Adrenal gland (tissue), 12 donors: ENCODE results near the gene TBX1. TPM values are rescaled to one million over a fixed set of nuclear protein-coding genes. Genes with fewer than 3 reads are reported as not detected.

Experiments
- DNase-seq, 7 donors: peaks; one replicate each; pipeline ENCODE4 v3.0.0-alpha.2; 2019 to 2020
- H3K27ac ChIP-seq, 5 donors: fragments of 200-600 bp; sonication (generic) in 4 of 5; 1 replicate in 3 of 5; 2 replicates in 2 of 5; pipeline versions ENCODE4 v1.5.1 to v1.8.0; 2016 to 2020; ENCODE audit warnings: mild to moderate bottlenecking in 1 of 5
- H3K27me3 ChIP-seq: fragments of 200-600 bp; 2 replicates; pipeline ENCODE4 v1.8.0; 2021
- H3K36me3 ChIP-seq, 2 donors: fragments of 200-600 bp; replicated peaks in 1 of 2; 1 replicate in 1 of 2; 2 replicates in 1 of 2; pipeline versions ENCODE4 v1.5.1 to v1.8.0; 2018 to 2022
- H3K4me1 ChIP-seq, 2 donors: fragments of 200-600 bp; replicated peaks in 1 of 2; 1 replicate in 1 of 2; 2 replicates in 1 of 2; pipeline versions ENCODE4 v1.5.1 to v1.8.0; 2018 to 2021
- H3K4me3 ChIP-seq, 4 donors: fragments of 200-600 bp; sonication (generic) in 3 of 4; one replicate each; pipeline ENCODE4 v1.5.1; 2016 to 2018
- H3K9me3 ChIP-seq, 3 donors: fragments of 200-600 bp; sonication (generic) in 1 of 3; replicated peaks in 1 of 3; 1 replicate in 2 of 3; 2 replicates in 1 of 3; pipeline versions ENCODE4 v1.5.1 to v1.8.0; 2016 to 2021
- POLR2A ChIP-seq, 2 donors: fragments of 450-650 bp; IDR thresholded peaks; one replicate each; pipeline ENCODE4 v1.6.1; 2017; ENCODE audit warnings: antibody characterized with exemption in 2 of 2, mild to moderate bottlenecking in 2 of 2, moderate library complexity in 1 of 2
- WGBS, 4 donors: extraction: QIAGEN DNeasy Blood & Tissue Kit in 2 of 4; methylation state at CpG; one replicate each; pipeline versions ENCODE4 v1.1.5 to v1.1.7; 2013 to 2017; 5-methylcytosine and 5-hydroxymethylcytosine counted together
- intact Hi-C, 2 donors: fragments of 100-400 bp; cut with DNase I; formaldehyde crosslinking; loops; one replicate each; pipeline versions ENCODE4 v1.14.1 to v1.15.0; 2022 to 2023
- polyA plus RNA-seq, 3 donors: library from polyadenylated mRNA; stranded (reverse); fragments of 200-250 nt in 2 of 3; fragments of 350-450 nt in 1 of 3; fragmentation: Illumina TruSeq in 1 of 3; extraction: RNeasy Lipid Tissue Mini Kit (QIAGEN cat#74804) in 1 of 3; gene quantifications; one replicate each; pipeline ENCODE4 v1.2.3, GENCODE V29; 2013 to 2014
- total RNA-seq, 9 donors: library from RNA; depleted of rRNA in 4 of 9; stranded (reverse); fragments of >200 nt in 4 of 9; fragments of 120-200 nt in 1 of 9; fragmentation: NEBNext Ultra II Directional in 1 of 9; extraction: Animal tissue kit (Norgen Biotek cat#: 25700) in 1 of 9; gene quantifications; one replicate each; pipeline versions ENCODE4 v1.1.0 to v1.2.4, GENCODE V29; 2013 to 2023
- TF ChIP-seq, protein P1 (sequence below), 6 experiments: fragments of 450-650 bp in 4 of 6; fragments of 200-600 bp in 2 of 6; sonication (generic) in 1 of 6; IDR thresholded peaks; 1 replicate in 5 of 6; 2 replicates in 1 of 6; pipeline versions ENCODE4 v1.5.1 to v1.8.0; 2016 to 2021; ENCODE audit warnings: antibody characterized with exemption in 6 of 6, mild to moderate bottlenecking in 2 of 6, moderate library complexity in 1 of 6
- donor health status: healthy with polysubstance abuse.
- donor health status: Bipolar disorder and iron deficiency.
- donor health status: DM: yes; HTN: yes; CAD: no.
- donor health status: DM: no; HTN: no; CAD: no.
- donor health status: DM: no; HTN: no; CAD: no.
- donor health status: DM: yes; HTN: yes; CAD: no.

Gene TBX1
- total and polyA plus RNA-seq, 12 donors: 0.11 to 10.1 (median 1.1) TPM; not detected in 3

DNA sequence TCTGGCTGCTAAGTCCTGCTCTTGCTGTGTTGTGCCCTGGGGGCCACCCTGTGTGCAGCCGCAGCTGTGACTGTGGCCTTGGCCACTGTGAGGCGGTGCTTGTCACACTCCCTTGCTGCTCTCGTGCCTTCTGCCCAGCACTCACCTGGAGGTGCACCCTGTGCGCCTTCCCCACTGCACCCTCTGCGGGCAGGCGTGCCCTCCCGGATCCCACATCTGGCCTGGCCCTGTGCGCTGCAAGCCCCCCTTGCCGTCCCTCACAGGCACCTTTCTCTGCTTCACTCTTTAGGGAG is 27.2 kb downstream of the TBX1 start:
- H3K4me1 ChIP-seq: no peaks in the 10 kb centered on the region
- H3K27ac ChIP-seq: no peak overlapping the region
- intact Hi-C loops: no loop called here
- H3K9me3 ChIP-seq: no peaks in the 10 kb centered on the region
- DNase-seq: no peak
- TF ChIP-seq, protein P1, sequence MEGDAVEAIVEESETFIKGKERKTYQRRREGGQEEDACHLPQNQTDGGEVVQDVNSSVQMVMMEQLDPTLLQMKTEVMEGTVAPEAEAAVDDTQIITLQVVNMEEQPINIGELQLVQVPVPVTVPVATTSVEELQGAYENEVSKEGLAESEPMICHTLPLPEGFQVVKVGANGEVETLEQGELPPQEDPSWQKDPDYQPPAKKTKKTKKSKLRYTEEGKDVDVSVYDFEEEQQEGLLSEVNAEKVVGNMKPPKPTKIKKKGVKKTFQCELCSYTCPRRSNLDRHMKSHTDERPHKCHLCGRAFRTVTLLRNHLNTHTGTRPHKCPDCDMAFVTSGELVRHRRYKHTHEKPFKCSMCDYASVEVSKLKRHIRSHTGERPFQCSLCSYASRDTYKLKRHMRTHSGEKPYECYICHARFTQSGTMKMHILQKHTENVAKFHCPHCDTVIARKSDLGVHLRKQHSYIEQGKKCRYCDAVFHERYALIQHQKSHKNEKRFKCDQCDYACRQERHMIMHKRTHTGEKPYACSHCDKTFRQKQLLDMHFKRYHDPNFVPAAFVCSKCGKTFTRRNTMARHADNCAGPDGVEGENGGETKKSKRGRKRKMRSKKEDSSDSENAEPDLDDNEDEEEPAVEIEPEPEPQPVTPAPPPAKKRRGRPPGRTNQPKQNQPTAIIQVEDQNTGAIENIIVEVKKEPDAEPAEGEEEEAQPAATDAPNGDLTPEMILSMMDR (IDR thresholded peaks at IDR 0.05): no peak
- no peak for TF ChIP-seq POLR2A (IDR thresholded peaks at IDR 0.05)
- no peaks in the 10 kb centered on the region for H3K27me3 ChIP-seq
- H3K4me3 ChIP-seq: no peak overlapping the region
- WGBS, 4 donors: 93 to 100% (median 96%) methylated on average over 3 to 9 of the region's 9 CpGs
- no peaks in the 10 kb centered on the region for H3K36me3 ChIP-seq

DNA sequence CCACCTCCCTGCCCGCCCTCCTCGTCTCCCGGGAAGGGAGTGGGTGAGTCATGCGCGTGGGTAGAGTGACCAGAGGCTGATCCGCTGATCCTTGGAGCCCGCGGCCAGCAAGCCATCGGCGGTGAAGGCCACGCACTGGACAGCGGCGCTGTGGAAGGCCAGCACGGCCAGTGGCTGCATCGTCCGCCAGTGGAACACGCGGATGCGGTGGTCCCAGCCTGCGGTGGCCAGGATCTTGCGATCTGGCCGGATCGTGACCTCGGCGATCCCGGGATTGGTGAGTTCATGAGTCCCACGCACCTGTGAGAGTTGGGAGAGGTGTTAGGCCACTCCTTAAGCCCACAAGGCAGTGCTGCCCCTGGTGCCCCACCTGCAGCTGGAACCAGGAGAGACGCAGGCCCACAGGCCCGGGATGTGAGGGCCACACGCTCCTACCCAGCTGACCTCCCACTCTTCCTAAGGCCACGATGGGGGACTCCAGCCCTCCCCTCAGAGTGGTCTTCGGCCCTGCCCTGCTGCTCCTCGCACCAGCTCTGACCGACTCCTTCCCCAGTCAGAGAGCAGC is 28.2 kb downstream of the TBX1 start:
- intact Hi-C loops: no loop called here
- Histone ChIP-seq H3K9me3 (no peaks in the 10 kb centered on the region), H3K4me3 (no peak overlapping the region), H3K27ac (no peak overlapping the region), H3K36me3 (no peaks in the 10 kb centered on the region), H3K4me1 (no peaks in the 10 kb centered on the region), H3K27me3 (no peaks in the 10 kb centered on the region)
- no peak for DNase-seq
- TF ChIP-seq POLR2A (IDR thresholded peaks at IDR 0.05): no peak
- TF ChIP-seq, protein P1 (IDR thresholded peaks at IDR 0.05): no peak
- 96 to 98% (median 97%) methylated on average over 9 to 34 of the region's 34 CpGs for WGBS, 4 donors

DNA sequence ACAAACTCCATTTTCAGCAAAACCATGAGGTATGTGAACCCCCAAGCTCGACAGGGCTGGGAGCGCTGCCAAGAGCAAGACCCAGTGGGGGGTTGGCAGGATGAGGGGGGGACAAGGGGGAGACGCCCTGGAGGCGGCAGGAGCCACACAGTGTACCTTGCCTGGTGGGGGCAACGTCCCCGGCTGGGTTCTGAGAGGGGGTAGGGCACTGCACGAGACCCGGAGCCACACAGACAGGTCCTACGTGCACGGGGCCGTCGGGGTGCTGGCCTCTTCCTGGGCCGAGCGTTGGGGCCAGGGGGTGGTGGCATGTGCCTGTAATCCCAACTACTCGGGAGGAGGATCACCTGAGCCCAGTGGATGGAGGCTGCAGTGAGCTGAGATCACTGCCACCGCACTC is 28.8 kb downstream of the TBX1 start:
- H3K9me3 ChIP-seq: no peaks in the 10 kb centered on the region
- no peaks in the 10 kb centered on the region for H3K36me3 ChIP-seq

GRCh38 chr22:19789828-19790227 is 29.2 kb downstream of the TBX1 start:
- no peak for DNase-seq
- H3K4me1 ChIP-seq: no peaks in the 10 kb centered on the region
- no peak overlapping the region for H3K4me3 ChIP-seq
- no peaks in the 10 kb centered on the region for H3K36me3 ChIP-seq
- no peak overlapping the region for H3K27ac ChIP-seq
- intact Hi-C loops: no loop called here
- 79 to 98% (median 84%) methylated on average over 6 of the region's 6 CpGs for WGBS, 4 donors
- TF ChIP-seq POLR2A (IDR thresholded peaks at IDR 0.05): no peak
- TF ChIP-seq, protein P1 (IDR thresholded peaks at IDR 0.05): no peak
- no peaks in the 10 kb centered on the region for H3K9me3 ChIP-seq
- H3K27me3 ChIP-seq: no peaks in the 10 kb centered on the region

More for the DNA sequence above, 28.8 kb downstream of the TBX1 start:
- intact Hi-C loops: no loop called here
- Histone ChIP-seq H3K4me1 (no peaks in the 10 kb centered on the region), H3K27me3 (no peaks in the 10 kb centered on the region), H3K27ac (no peak overlapping the region), H3K4me3 (no peak overlapping the region)
- TF ChIP-seq POLR2A (IDR thresholded peaks at IDR 0.05): no peak
- TF ChIP-seq, protein P1 (IDR thresholded peaks at IDR 0.05): no peak
- DNase-seq: no peak
- 88 to 95% (median 94%) methylated on average over 11 to 16 of the region's 16 CpGs for WGBS, 4 donors
